Trophoblast cell (in vitro differentiated cells and primary cell): ENCODE measurements around the gene LPCAT1.

Source experiments
- DNase-seq, 2 donors: peaks; one replicate each; pipeline ENCODE4 v3.0.0-alpha.2; 2016
- H2AFZ ChIP-seq: 2 replicates; pipeline ENCODE4 v1.6.1; 2013; ENCODE audit warnings: low read length, moderate library complexity, mild to moderate bottlenecking; ENCODE audit not compliant: insufficient read depth, poor library complexity
- H2AK5ac ChIP-seq: 2 replicates; pipeline ENCODE4 v1.6.1; 2013; ENCODE audit warnings: mild to moderate bottlenecking, low read length
- H2BK120ac ChIP-seq: 2 replicates; pipeline ENCODE4 v1.6.1; 2013; ENCODE audit warnings: low read length, mild to moderate bottlenecking, moderate library complexity; ENCODE audit not compliant: insufficient read depth, poor library complexity
- H2BK12ac ChIP-seq: 2 replicates; pipeline ENCODE4 v1.6.1; 2013; ENCODE audit warnings: mild to moderate bottlenecking, low read length, moderate library complexity
- H2BK5ac ChIP-seq: 2 replicates; pipeline ENCODE4 v1.6.1; 2013; ENCODE audit warnings: low read length, low read depth, moderate library complexity, mild to moderate bottlenecking; ENCODE audit not compliant: poor library complexity
- H3K14ac ChIP-seq: 2 replicates; pipeline ENCODE4 v1.6.1; 2013; ENCODE audit warnings: mild to moderate bottlenecking, low read length
- H3K18ac ChIP-seq: 2 replicates; pipeline ENCODE4 v1.6.1; 2013; ENCODE audit warnings: mild to moderate bottlenecking, low read length
- H3K23ac ChIP-seq: 2 replicates; pipeline ENCODE4 v1.6.1; 2013; ENCODE audit warnings: low read length
- H3K27ac ChIP-seq: 2 replicates; pipeline ENCODE4 v1.5.1; 2013; ENCODE audit warnings: low read depth, mild to moderate bottlenecking, inconsistent platforms, low read length, moderate library complexity
- H3K27me3 ChIP-seq: 2 replicates; pipeline ENCODE4 v1.6.1; 2013; ENCODE audit warnings: inconsistent platforms, mild to moderate bottlenecking, low read length, moderate library complexity; ENCODE audit not compliant: insufficient read depth
- H3K36me3 ChIP-seq, 2 experiments: 1 replicate in 1 of 2; 2 replicates in 1 of 2; pipeline ENCODE4 v1.6.1; 2013; ENCODE audit warnings: low read length in 2 of 2, mild to moderate bottlenecking in 2 of 2, moderate library complexity in 1 of 2; ENCODE audit not compliant: insufficient read depth in 2 of 2, control insufficient read depth in 1 of 2
- H3K4ac ChIP-seq: 2 replicates; pipeline ENCODE4 v1.6.1; 2013; ENCODE audit warnings: low read depth, mild to moderate bottlenecking, low read length, moderate library complexity
- H3K4me1 ChIP-seq, 2 experiments: 1 replicate in 1 of 2; 2 replicates in 1 of 2; pipeline ENCODE4 v1.6.1; 2013; ENCODE audit warnings: low read length in 2 of 2, mild to moderate bottlenecking in 2 of 2, moderate library complexity in 1 of 2; ENCODE audit not compliant: insufficient read depth in 2 of 2, control insufficient read depth in 1 of 2
- H3K4me2 ChIP-seq: 2 replicates; pipeline ENCODE4 v1.6.1; 2013; ENCODE audit warnings: inconsistent platforms, mild to moderate bottlenecking, low read length, moderate library complexity
- H3K4me3 ChIP-seq: 2 replicates; pipeline ENCODE4 v1.5.1; 2013; ENCODE audit warnings: mild to moderate bottlenecking, low read depth, low read length, inconsistent platforms
- H3K79me1 ChIP-seq: one replicate; pipeline ENCODE4 v1.6.1; 2013; ENCODE audit warnings: low read length
- H3K79me2 ChIP-seq: 2 replicates; pipeline ENCODE4 v1.6.1; 2013; ENCODE audit warnings: low read length, mild to moderate bottlenecking; ENCODE audit not compliant: control insufficient read depth, insufficient read depth, poor library complexity
- H3K9ac ChIP-seq: 2 replicates; pipeline ENCODE4 v1.6.1; 2013; ENCODE audit warnings: mild to moderate bottlenecking, low read length
- H3K9me3 ChIP-seq: 2 replicates; pipeline ENCODE4 v1.6.1; 2013; ENCODE audit warnings: low read depth, mild to moderate bottlenecking, control low read depth, inconsistent platforms, low read length; ENCODE audit not compliant: insufficient read depth
- H4K12ac ChIP-seq: 2 replicates; pipeline ENCODE4 v1.6.1; 2013; ENCODE audit warnings: low read depth, mild to moderate bottlenecking, low read length, moderate library complexity
- H4K8ac ChIP-seq: 2 replicates; pipeline ENCODE4 v1.6.1; 2013; ENCODE audit warnings: low read depth, mild to moderate bottlenecking, low read length, moderate library complexity
- H4K91ac ChIP-seq: one replicate; pipeline ENCODE4 v1.6.1; 2013; ENCODE audit warnings: low read depth, mild to moderate bottlenecking, low read length, moderate library complexity
- WGBS: extraction: QIAGEN DNeasy Blood & Tissue Kit; methylation state at CpG from one replicate; pipeline ENCODE4 v1.1.7; 2013; ENCODE audit warnings: missing lambda C conversion rate; ENCODE audit not compliant: insufficient read length, insufficient coverage; ENCODE audit errors: extremely low coverage; 5-methylcytosine and 5-hydroxymethylcytosine counted together

The LPCAT1 gene

GRCh38 chr5:1478271-1479035 lies 45.3 kb downstream of the LPCAT1 start:
- H3K27me3 ChIP-seq = no peaks in the 10 kb centered on the region
- H4K8ac ChIP-seq = no peak overlapping the region
- H3K27ac ChIP-seq = no peak overlapping the region
- no peak overlapping the region for H3K4me3 ChIP-seq
- no peak overlapping the region for H3K9ac ChIP-seq
- no peak overlapping the region for H2AFZ ChIP-seq
- no peaks in the 10 kb centered on the region for H3K4me1 ChIP-seq
- DNase-seq = no peak
- WGBS = no CpG with 5 or more reads among the region's 13 CpGs
- H4K91ac ChIP-seq = no peak overlapping the region
- no peak overlapping the region for H3K23ac ChIP-seq
- H4K12ac ChIP-seq = no peak overlapping the region
- H2BK5ac ChIP-seq = no peak overlapping the region
- H3K79me1 ChIP-seq = no peaks in the 10 kb centered on the region
- no peaks in the 10 kb centered on the region for H3K79me2 ChIP-seq
- H3K36me3 ChIP-seq = peaks cover 75 to 86% of the 10 kb centered on the region in 2 experiments
- H3K4ac ChIP-seq = no peak overlapping the region
- no peak overlapping the region for H3K14ac ChIP-seq
- H3K4me2 ChIP-seq = no peak overlapping the region
- no peak overlapping the region for H2BK120ac ChIP-seq
- H2AK5ac ChIP-seq = no peak overlapping the region
- H3K18ac ChIP-seq = no peak overlapping the region
- peaks cover 2% of the 10 kb centered on the region for H3K9me3 ChIP-seq
- no peak overlapping the region for H2BK12ac ChIP-seq

GRCh38 chr5:1477341-1477740 lies 46.4 kb downstream of the LPCAT1 start:
- no peak overlapping the region for H2BK120ac ChIP-seq
- H3K4ac ChIP-seq = no peak overlapping the region
- H3K36me3 ChIP-seq = peaks cover 80 to 91% of the 10 kb centered on the region in 2 experiments
- H3K4me3 ChIP-seq = no peak overlapping the region
- H3K79me1 ChIP-seq = no peaks in the 10 kb centered on the region
- H4K8ac ChIP-seq = no peak overlapping the region
- no peak overlapping the region for H3K23ac ChIP-seq
- WGBS = no CpG with 5 or more reads among the region's 16 CpGs
- peak in 1 of 2 donors; percentile 46 for DNase-seq
- no peak overlapping the region for H3K14ac ChIP-seq
- peak overlapping the region; percentile 39 for H3K9ac ChIP-seq
- H2AK5ac ChIP-seq = no peak overlapping the region
- H3K9me3 ChIP-seq = peaks cover 4% of the 10 kb centered on the region
- H4K91ac ChIP-seq = no peak overlapping the region
- no peak overlapping the region for H2BK5ac ChIP-seq
- no peak overlapping the region for H3K18ac ChIP-seq
- H3K79me2 ChIP-seq = no peaks in the 10 kb centered on the region
- H3K27me3 ChIP-seq = no peaks in the 10 kb centered on the region
- H4K12ac ChIP-seq = no peak overlapping the region
- no peak overlapping the region for H2AFZ ChIP-seq
- H3K4me1 ChIP-seq = no peaks in the 10 kb centered on the region
- no peak overlapping the region for H2BK12ac ChIP-seq
- no peak overlapping the region for H3K27ac ChIP-seq
- H3K4me2 ChIP-seq = no peak overlapping the region

GRCh38 chr5:1476967-1477310 lies 46.8 kb downstream of the LPCAT1 start:
- no peaks in the 10 kb centered on the region for H3K79me1 ChIP-seq
- H3K36me3 ChIP-seq = peaks cover 82 to 93% of the 10 kb centered on the region in 2 experiments
- no peak overlapping the region for H3K14ac ChIP-seq
- no peak overlapping the region for H3K27ac ChIP-seq
- H3K4me3 ChIP-seq = no peak overlapping the region
- peaks cover 4% of the 10 kb centered on the region for H3K9me3 ChIP-seq
- DNase-seq = no peak
- no peak overlapping the region for H4K8ac ChIP-seq
- no peak overlapping the region for H3K4me2 ChIP-seq
- H2BK12ac ChIP-seq = no peak overlapping the region
- H2AK5ac ChIP-seq = no peak overlapping the region
- WGBS = no CpG with 5 or more reads among the region's 11 CpGs
- no peak overlapping the region for H3K23ac ChIP-seq
- H4K12ac ChIP-seq = no peak overlapping the region
- H3K9ac ChIP-seq = no peak overlapping the region
- H3K4me1 ChIP-seq = no peaks in the 10 kb centered on the region
- no peak overlapping the region for H4K91ac ChIP-seq
- no peak overlapping the region for H2BK120ac ChIP-seq
- no peak overlapping the region for H2BK5ac ChIP-seq
- no peaks in the 10 kb centered on the region for H3K27me3 ChIP-seq
- no peaks in the 10 kb centered on the region for H3K79me2 ChIP-seq
- H2AFZ ChIP-seq = no peak overlapping the region
- no peak overlapping the region for H3K18ac ChIP-seq
- H3K4ac ChIP-seq = no peak overlapping the region

- H2AFZ ChIP-seq = no peak overlapping the region
- DNase-seq = no peak
- H3K9ac ChIP-seq = no peak overlapping the region
- H3K18ac ChIP-seq = no peak overlapping the region
- no peak overlapping the region for H2AK5ac ChIP-seq
- H4K8ac ChIP-seq = no peak overlapping the region
- WGBS = no CpG with 5 or more reads among the region's 28 CpGs
- H3K27ac ChIP-seq = no peak overlapping the region
- no peak overlapping the region for H2BK12ac ChIP-seq
- no peak overlapping the region for H3K4ac ChIP-seq
- H3K79me1 ChIP-seq = no peaks in the 10 kb centered on the region
- no peaks in the 10 kb centered on the region for H3K4me1 ChIP-seq
- peaks cover 82 to 93% of the 10 kb centered on the region in 2 experiments for H3K36me3 ChIP-seq
- H3K4me2 ChIP-seq = no peak overlapping the region
- no peak overlapping the region for H2BK5ac ChIP-seq
- H3K79me2 ChIP-seq = no peaks in the 10 kb centered on the region
- H3K9me3 ChIP-seq = peaks cover 4% of the 10 kb centered on the region
- no peak overlapping the region for H4K12ac ChIP-seq
- no peak overlapping the region for H2BK120ac ChIP-seq
- H3K23ac ChIP-seq = no peak overlapping the region
- no peak overlapping the region for H4K91ac ChIP-seq
- no peak overlapping the region for H3K4me3 ChIP-seq
- H3K27me3 ChIP-seq = no peaks in the 10 kb centered on the region
- H3K14ac ChIP-seq = no peak overlapping the region
These were observed 47.4 kb downstream of the LPCAT1 start for GRCh38 chr5:1476181-1476966.
